ENCODE data around the gene NUDT19.
"Not testable (repeated sequence)": the region's sequence is repeated elsewhere in the genome, so short reads cannot be mapped to it uniquely, and the experiment has no call there.

The NUDT19 gene

DNA sequence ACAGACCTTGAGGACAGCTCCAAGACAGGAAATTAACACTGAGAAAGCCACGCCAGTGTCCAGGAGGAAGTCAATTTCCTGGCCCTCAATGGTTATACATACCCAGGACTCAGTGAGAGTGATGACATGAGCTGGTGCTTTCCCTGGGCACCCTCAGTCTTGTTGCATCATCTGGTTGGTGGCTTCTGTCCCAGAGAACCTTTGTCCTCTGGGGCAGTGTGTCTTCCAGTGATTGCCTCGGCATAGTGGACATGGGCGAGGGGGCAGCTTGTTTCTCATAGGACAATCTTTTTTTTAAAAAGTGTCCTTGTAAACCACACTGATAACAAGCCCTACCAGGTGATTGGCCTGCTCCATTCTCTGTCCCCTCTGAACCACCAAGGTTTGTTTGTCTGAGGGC lies 5.2 kb downstream of the NUDT19 start:
- H3K4me1 ChIP-seq (ENCODE audit: low read length); H3K9me3 ChIP-seq (replicated peaks; ENCODE audit: insufficient read depth, low read length); H3K9ac ChIP-seq (ENCODE audit: low read length); H3K27me3 ChIP-seq (replicated peaks; ENCODE audit: insufficient read depth, low read length); H3K4me3 ChIP-seq (ENCODE audit: low read length); DNase-seq; H2AFZ ChIP-seq (ENCODE audit: low read length); H3F3A ChIP-seq (ENCODE audit: insufficient read depth, low read length); H3K9me2 ChIP-seq (replicated peaks; ENCODE audit: insufficient read depth, low read length); H3K27ac ChIP-seq (ENCODE audit: low read length); H3K36me3 ChIP-seq (replicated peaks; ENCODE audit: insufficient read depth, low read length); H3K4me2 ChIP-seq (ENCODE audit: low read depth, low read length); H4K20me1 ChIP-seq (ENCODE audit: insufficient read depth, low read length): not testable (repeated sequence)
- H3K79me2 ChIP-seq (ENCODE audit: low read length), result peaks cover 58% of the 10 kb centered on the region

DNA sequence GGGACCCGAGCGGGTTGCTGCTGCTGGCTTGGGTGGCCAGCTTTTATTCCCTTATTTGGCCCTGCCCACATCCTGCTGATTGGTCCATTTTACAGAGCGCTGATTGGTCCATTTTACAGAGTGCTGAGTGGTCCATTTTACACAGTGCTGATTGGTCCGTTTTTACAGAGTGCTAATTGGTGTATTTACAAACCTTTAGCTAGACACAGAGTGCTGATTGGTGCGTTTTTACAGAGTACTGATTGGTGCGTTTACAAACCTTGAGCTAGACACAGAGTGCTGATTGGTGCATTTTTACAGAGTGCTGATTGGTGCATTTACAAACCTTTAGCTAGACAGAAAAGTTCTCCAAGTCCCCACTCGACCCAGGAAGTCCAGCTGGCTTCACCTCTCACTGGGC lies 8.5 kb downstream of the NUDT19 start:
- not testable (repeated sequence) for H2AFZ ChIP-seq (ENCODE audit: low read length); H3K27me3 ChIP-seq (replicated peaks; ENCODE audit: insufficient read depth, low read length); H3K9me3 ChIP-seq (replicated peaks; ENCODE audit: insufficient read depth, low read length); H3K4me2 ChIP-seq (ENCODE audit: low read depth, low read length); H3K27ac ChIP-seq (ENCODE audit: low read length); H3F3A ChIP-seq (ENCODE audit: insufficient read depth, low read length); H3K9me2 ChIP-seq (replicated peaks; ENCODE audit: insufficient read depth, low read length); H3K9ac ChIP-seq (ENCODE audit: low read length); H3K36me3 ChIP-seq (replicated peaks; ENCODE audit: insufficient read depth, low read length); DNase-seq; H3K4me3 ChIP-seq (ENCODE audit: low read length); H3K4me1 ChIP-seq (ENCODE audit: low read length); H4K20me1 ChIP-seq (ENCODE audit: insufficient read depth, low read length)
- H3K79me2 ChIP-seq (ENCODE audit: low read length), result peaks cover 46% of the 10 kb centered on the region

DNA sequence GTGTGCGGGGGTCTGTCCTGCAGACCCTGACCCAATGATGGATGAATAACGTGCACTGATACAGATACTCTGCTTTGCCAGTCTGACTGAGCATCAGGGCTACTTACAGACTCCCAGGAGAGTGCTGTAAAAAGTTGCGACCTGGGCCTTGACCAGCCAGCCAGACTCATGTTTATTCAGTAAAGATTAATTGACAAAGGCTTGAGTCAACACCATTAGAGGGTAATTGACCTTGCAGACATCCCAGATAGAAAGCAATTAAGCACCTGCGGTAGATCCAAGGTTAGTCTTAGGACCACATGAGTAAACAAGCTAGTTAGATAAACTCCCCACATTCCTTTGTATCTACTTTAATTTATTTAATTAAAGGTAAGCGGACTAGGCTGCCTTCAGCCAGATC lies 10.4 kb downstream of the NUDT19 start:
- DNase-seq, result no peak
- no peak overlapping the region for H3K27ac ChIP-seq (ENCODE audit: low read length)

DNA sequence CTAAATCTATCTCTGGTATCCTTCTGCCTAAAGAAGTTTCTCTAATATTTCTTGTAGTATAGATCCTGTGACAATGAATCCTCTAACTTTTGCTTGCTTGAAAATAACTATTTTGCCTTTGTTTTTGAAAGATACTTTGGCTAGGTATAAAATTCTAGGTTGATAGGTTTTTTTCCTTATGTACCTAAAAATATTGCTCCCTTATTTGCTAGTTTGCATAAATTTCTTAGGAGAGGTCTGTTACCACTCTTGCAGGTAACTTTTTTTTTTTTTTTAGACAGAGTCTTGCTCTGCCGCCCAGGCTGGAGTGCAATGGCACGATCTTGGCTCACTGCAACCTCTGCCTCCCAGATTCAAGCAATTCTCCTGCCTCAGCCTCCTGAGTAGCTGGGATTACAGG lies 12.4 kb downstream of the NUDT19 start:
- not testable (repeated sequence) for H3K36me3 ChIP-seq (replicated peaks; ENCODE audit: insufficient read depth, low read length); H3K9me3 ChIP-seq (replicated peaks; ENCODE audit: insufficient read depth, low read length)

More for the DNA sequence above, 10.4 kb downstream of the NUDT19 start:
- Histone ChIP-seq H3K4me2 (ENCODE audit: low read depth, low read length) (no peak overlapping the region), H3K4me3 (ENCODE audit: low read length) (no peak overlapping the region), H3F3A (ENCODE audit: insufficient read depth, low read length) (no peaks in the 10 kb centered on the region), H2AFZ (ENCODE audit: low read length) (no peak overlapping the region), H3K27me3 (replicated peaks; ENCODE audit: insufficient read depth, low read length) (no peaks in the 10 kb centered on the region), H3K9me3 (replicated peaks; ENCODE audit: insufficient read depth, low read length) (no peaks in the 10 kb centered on the region), H3K79me2 (ENCODE audit: low read length) (peaks cover 37% of the 10 kb centered on the region), H3K9me2 (replicated peaks; ENCODE audit: insufficient read depth, low read length) (no peaks in the 10 kb centered on the region), H4K20me1 (ENCODE audit: insufficient read depth, low read length) (no peaks in the 10 kb centered on the region), H3K9ac (ENCODE audit: low read length) (no peak overlapping the region), H3K36me3 (replicated peaks; ENCODE audit: insufficient read depth, low read length) (peaks cover 3% of the 10 kb centered on the region; the same call in 1 of the 2 replicates), H3K4me1 (ENCODE audit: low read length) (no peaks in the 10 kb centered on the region)
- TF ChIP-seq EZH2phosphoT487 (IDR thresholded peaks at IDR 0.05; ENCODE audit: low read length) (no peak), EZH2 (optimal IDR thresholded peaks at IDR 0.05; ENCODE audit: low read depth, low read length) (no peak)
- TF ChIP-seq, protein P1, sequence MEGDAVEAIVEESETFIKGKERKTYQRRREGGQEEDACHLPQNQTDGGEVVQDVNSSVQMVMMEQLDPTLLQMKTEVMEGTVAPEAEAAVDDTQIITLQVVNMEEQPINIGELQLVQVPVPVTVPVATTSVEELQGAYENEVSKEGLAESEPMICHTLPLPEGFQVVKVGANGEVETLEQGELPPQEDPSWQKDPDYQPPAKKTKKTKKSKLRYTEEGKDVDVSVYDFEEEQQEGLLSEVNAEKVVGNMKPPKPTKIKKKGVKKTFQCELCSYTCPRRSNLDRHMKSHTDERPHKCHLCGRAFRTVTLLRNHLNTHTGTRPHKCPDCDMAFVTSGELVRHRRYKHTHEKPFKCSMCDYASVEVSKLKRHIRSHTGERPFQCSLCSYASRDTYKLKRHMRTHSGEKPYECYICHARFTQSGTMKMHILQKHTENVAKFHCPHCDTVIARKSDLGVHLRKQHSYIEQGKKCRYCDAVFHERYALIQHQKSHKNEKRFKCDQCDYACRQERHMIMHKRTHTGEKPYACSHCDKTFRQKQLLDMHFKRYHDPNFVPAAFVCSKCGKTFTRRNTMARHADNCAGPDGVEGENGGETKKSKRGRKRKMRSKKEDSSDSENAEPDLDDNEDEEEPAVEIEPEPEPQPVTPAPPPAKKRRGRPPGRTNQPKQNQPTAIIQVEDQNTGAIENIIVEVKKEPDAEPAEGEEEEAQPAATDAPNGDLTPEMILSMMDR (IDR thresholded peaks at IDR 0.05; ENCODE audit: low read length), result no peak

DNA sequence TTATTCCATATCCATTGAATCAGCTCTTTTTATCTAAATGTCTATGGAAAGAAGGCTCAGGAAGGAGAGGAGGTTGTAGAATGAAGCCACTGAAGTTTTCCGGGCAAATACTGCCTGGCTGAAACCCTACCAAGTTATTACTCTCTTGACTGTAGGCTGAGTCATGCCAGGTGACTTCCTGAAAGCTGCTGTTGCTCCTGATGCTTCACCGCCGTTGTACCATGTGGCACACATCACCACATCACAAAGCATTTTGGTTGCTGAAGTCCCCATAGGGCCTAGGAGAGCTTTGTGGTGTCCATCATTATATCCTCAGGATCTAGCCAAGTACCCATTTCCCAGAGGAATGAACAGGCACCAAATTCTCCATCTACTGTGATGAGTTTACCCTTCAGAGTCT lies 16.8 kb downstream of the NUDT19 start:
- no peak for DNase-seq
- H3F3A ChIP-seq (ENCODE audit: insufficient read depth, low read length), result no peaks in the 10 kb centered on the region
- no peak overlapping the region for H3K4me3 ChIP-seq (ENCODE audit: low read length)
- H3K4me1 ChIP-seq (ENCODE audit: low read length), result no peaks in the 10 kb centered on the region
- TF ChIP-seq EZH2phosphoT487 (IDR thresholded peaks at IDR 0.05; ENCODE audit: low read length) (no peak), EZH2 (optimal IDR thresholded peaks at IDR 0.05; ENCODE audit: low read depth, low read length) (no peak)
- TF ChIP-seq, protein P1 (IDR thresholded peaks at IDR 0.05; ENCODE audit: low read length), result no peak
- no peaks in the 10 kb centered on the region for H3K9me2 ChIP-seq (replicated peaks; ENCODE audit: insufficient read depth, low read length)
- H4K20me1 ChIP-seq (ENCODE audit: insufficient read depth, low read length), result no peaks in the 10 kb centered on the region
- no peaks in the 10 kb centered on the region for H3K27me3 ChIP-seq (replicated peaks; ENCODE audit: insufficient read depth, low read length)
- peaks cover 11% of the 10 kb centered on the region; the same call in 1 of the 2 replicates for H3K79me2 ChIP-seq (ENCODE audit: low read length)
- H3K9me3 ChIP-seq (replicated peaks; ENCODE audit: insufficient read depth, low read length), result no peaks in the 10 kb centered on the region
- H3K9ac ChIP-seq (ENCODE audit: low read length), result no peak overlapping the region
- no peak overlapping the region for H3K4me2 ChIP-seq (ENCODE audit: low read depth, low read length)
- H2AFZ ChIP-seq (ENCODE audit: low read length), result no peak overlapping the region
- no peaks in the 10 kb centered on the region; the same call in 1 of the 2 replicates for H3K36me3 ChIP-seq (replicated peaks; ENCODE audit: insufficient read depth, low read length)
- no peak overlapping the region for H3K27ac ChIP-seq (ENCODE audit: low read length)

More for the DNA sequence above, 12.4 kb downstream of the NUDT19 start:
- H3K27me3 ChIP-seq (replicated peaks; ENCODE audit: insufficient read depth, low read length); H3K4me3 ChIP-seq (ENCODE audit: low read length); H3K27ac ChIP-seq (ENCODE audit: low read length); H3F3A ChIP-seq (ENCODE audit: insufficient read depth, low read length); H3K9me2 ChIP-seq (replicated peaks; ENCODE audit: insufficient read depth, low read length); H2AFZ ChIP-seq (ENCODE audit: low read length); H3K4me2 ChIP-seq (ENCODE audit: low read depth, low read length); DNase-seq; H3K9ac ChIP-seq (ENCODE audit: low read length); H4K20me1 ChIP-seq (ENCODE audit: insufficient read depth, low read length); H3K4me1 ChIP-seq (ENCODE audit: low read length): not testable (repeated sequence)
- H3K79me2 ChIP-seq (ENCODE audit: low read length), result peaks cover 34% of the 10 kb centered on the region

Data from MM.1S (cell line).